SU-DHL-6 (cell line): ENCODE measurements around the gene PPP4R3A.
"Not testable (repeated sequence)": the region's sequence is repeated elsewhere in the genome, so short reads cannot be mapped to it uniquely, and the experiment has no call there.

Experiments used
- CTCF ChIP-seq: fragments of 200-600 bp; sonication (generic); IDR thresholded peaks from one replicate; pipeline ENCODE4 v1.5.1; 2017; ENCODE audit warnings: antibody characterized with exemption, mild to moderate bottlenecking, low read length, moderate library complexity; ENCODE audit not compliant: insufficient read depth, poor library complexity, severe bottlenecking
- EZH2phosphoT487 ChIP-seq: fragments of 200-600 bp; sonication (generic), shearing (Covaris generic); conservative IDR thresholded peaks from 2 replicates; pipeline ENCODE4 v1.6.1; 2018; ENCODE audit warnings: mild to moderate bottlenecking, antibody characterized with exemption, low read length, moderate library complexity, mixed read lengths

GRCh38 chr14:91436266-91436665, 73.8 kb downstream of the PPP4R3A start:
- not testable (repeated sequence) for TF ChIP-seq CTCF, EZH2phosphoT487
